Natural killer cell treated with Interleukin-12 subunit alpha and Interleukin-12 subunit beta and Interleukin-15 and Interleukin-18, amount 100 ng/mL, for 72 hours (primary cell): ENCODE results near the gene UBC. TPM values are rescaled to one million over a fixed set of nuclear protein-coding genes. Genes with fewer than 3 reads are reported as not detected.
"Not testable (repeated sequence)": the region's sequence is repeated elsewhere in the genome, so short reads cannot be mapped to it uniquely, and the experiment has no call there.

Experiments used
- ATAC-seq, 2 donors: fragments of 150-1000 bp; cut with Tn5 transposase in 1 of 2; sonication (Bioruptor Pico), chemical (Tn5 transposase) in 1 of 2; 2 replicates each; pipeline ENCODE4 v1.10.0; 2021
- DNase-seq: peaks from one replicate; pipeline ENCODE4 v3.0.0; 2022; ENCODE audit warnings: low spot score
- H3K27ac Mint-ChIP-seq, 2 donors: 1 replicate in 1 of 2; 2 replicates in 1 of 2; pipeline ENCODE4 v1.8.0; 2022; ENCODE audit warnings: mixed read lengths in 2 of 2, mild to moderate bottlenecking in 1 of 2, moderate library complexity in 1 of 2
- H3K27me3 Mint-ChIP-seq, 2 donors: 1 replicate in 1 of 2; 2 replicates in 1 of 2; pipeline ENCODE4 v1.8.0; 2022; ENCODE audit warnings: mixed read lengths in 2 of 2
- H3K36me3 Mint-ChIP-seq: one replicate; pipeline ENCODE4 v1.8.0; 2022; ENCODE audit warnings: mixed read lengths
- H3K4me1 Mint-ChIP-seq, 2 donors: 1 replicate in 1 of 2; 2 replicates in 1 of 2; pipeline ENCODE4 v1.8.0; 2022; ENCODE audit warnings: low read depth in 2 of 2, mixed read lengths in 2 of 2, mild to moderate bottlenecking in 1 of 2
- H3K4me3 Mint-ChIP-seq: one replicate; pipeline ENCODE4 v1.8.0; 2022; ENCODE audit warnings: mixed read lengths
- H3K9me3 Mint-ChIP-seq: 2 replicates; pipeline ENCODE4 v1.8.0; 2022; ENCODE audit warnings: mixed read lengths
- total RNA-seq, 2 donors: library from RNA; stranded (reverse); gene quantifications; one replicate each; pipeline ENCODE4 v1.2.3, GENCODE V29; 2022

UBC gene
- total RNA-seq, 2 donors from 2014 or later, result 691 to 1,324 TPM

DNA sequence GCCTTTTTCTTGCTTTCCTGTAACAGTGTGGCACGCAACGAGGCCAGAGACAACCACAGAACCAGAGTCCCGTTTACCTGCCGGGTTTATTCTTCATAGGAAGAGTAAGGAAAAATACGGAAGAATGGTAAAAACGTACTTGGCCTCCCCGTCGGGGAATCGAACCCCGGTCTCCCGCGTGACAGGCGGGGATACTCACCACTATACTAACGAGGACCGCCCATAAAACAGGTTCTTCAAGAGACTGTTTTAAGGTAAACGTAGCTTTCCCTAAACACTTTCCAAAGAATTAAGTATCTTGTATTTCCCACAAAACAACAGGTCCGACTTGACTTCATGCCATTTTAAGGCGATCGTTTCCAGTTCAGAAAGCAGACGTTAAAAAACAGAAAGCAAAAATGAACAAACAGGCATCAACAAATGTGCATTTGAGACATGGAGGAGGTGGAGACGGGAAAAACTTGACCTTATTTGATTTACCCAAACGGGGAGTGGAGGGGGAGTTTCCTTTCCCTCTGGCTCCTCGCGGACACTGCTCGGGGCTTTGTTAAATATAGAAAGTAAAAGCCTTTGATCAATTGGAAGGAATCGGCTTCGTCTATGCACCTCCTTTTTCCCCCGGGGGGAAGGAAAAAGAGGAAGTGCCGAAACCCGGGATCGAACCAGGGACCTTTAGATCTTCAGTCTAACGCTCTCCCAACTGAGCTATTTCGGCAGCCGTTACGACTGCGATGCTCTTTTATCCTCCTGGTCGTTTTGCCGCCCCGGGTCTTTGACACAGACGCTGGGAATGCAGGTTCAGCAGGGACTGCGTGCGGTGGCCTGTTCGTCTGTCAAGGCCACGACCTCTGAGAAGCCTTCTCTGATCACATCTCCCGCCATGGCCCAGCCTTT, 13.0 kb upstream of the UBC start:
- ATAC-seq, result peak; percentile 90 to 91
- H3K4me3 Mint-ChIP-seq, result peak overlapping the region; percentile 97
- H3K27ac Mint-ChIP-seq, result peak overlapping the region; percentile 98 to 100
- peaks cover 4% of the 10 kb centered on the region for H3K36me3 Mint-ChIP-seq
- peaks cover 29 to 42% of the 10 kb centered on the region in 2 donors for H3K4me1 Mint-ChIP-seq
- no peaks in the 10 kb centered on the region for H3K9me3 Mint-ChIP-seq
- no peaks in the 10 kb centered on the region for H3K27me3 Mint-ChIP-seq
- DNase-seq, result peak; percentile 90

DNA sequence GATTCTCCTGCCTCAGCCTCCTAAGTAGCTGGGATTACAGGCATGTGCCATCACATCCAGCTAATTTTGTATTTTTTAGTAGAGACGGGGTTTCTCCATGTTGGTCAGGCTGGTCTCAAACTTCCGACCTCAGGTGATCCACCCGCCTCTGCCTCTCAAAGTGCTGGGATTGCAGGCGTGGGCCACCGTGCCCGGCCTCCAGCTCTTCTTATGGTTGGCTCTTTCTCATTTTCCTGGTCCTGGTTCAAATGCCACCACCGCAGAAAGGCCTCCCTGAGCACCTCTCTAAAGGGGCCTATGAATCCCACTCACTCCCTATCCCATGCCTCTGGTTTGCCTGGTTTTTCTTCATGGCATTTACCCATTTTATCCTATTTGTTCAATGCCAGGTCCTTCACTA, 11.3 kb upstream of the UBC start:
- H3K36me3 Mint-ChIP-seq, DNase-seq, H3K27me3 Mint-ChIP-seq, ATAC-seq, H3K9me3 Mint-ChIP-seq, H3K4me3 Mint-ChIP-seq: not testable (repeated sequence)
- peaks cover 44 to 56% of the 10 kb centered on the region in 2 donors for H3K4me1 Mint-ChIP-seq
- H3K27ac Mint-ChIP-seq, result peak overlapping the region; percentile 98 to 100

DNA sequence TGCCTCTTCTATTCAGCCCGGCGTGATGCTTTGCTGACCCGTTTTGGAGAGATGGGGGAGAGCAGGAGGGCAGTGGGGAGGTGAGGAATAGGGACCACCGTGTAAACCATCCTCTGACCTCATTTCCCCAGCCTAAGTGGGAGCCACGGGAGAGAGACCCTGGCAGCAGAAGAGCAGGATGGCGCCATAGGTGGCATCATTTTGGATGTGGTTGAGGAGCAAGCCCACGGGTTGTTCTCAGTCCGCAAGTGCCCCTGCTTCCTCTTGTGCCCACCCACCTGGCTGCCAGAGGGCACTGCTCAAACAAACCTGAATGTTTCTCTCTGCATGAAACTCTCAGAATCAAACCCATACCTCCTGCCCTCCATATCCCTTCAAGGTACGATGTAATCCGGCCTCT, 10.7 kb upstream of the UBC start:
- Mint-ChIP-seq H3K27me3 (no peaks in the 10 kb centered on the region), H3K4me1 (peaks cover 46 to 59% of the 10 kb centered on the region in 2 donors), H3K27ac (peak overlapping the region in 1 of 2 donors; percentile 98), H3K4me3 (no peak overlapping the region), H3K9me3 (no peaks in the 10 kb centered on the region), H3K36me3 (peaks cover 4% of the 10 kb centered on the region)
- DNase-seq (no peak), ATAC-seq (no peak)

DNA sequence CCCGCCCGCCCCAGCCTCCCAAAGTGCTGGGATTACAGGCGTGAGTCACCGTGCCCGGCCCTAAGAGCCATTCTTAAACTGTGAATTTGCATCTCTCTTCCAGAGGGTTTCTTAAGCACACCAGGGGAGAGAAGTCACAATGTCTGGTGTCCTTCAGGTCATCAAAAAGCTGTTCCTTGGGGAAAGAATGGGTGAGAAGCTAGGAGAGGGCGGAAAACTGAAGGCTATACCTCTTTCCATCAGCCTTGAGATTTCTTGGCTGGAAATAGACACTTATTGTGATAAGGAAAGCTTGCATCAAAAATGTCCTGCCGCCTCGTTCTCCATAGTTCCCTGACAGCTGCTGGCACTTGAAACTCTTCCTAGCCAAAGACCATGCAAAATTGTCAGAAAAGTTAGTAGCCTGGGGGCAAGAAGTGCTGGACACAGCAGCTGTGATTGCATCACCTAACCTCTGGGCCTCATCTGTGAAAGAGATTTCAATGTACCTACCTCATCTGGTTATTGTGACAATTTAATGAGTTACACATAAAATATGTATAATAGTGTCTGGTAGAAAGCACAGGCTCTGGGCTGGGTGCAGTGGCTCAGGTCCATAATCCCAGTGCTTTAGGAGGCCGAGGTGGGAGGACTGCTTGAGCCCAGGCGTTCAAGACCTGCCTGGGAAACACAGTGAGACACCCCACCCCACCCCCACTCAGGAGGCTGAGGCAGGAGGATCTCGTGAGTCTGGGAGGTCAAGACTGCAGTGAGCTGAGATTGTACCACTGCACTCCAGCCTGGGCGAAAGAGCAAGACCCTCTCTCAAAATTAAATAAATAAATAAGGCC, 9.7 kb upstream of the UBC start:
- H3K4me1 Mint-ChIP-seq, result peaks cover 55 to 66% of the 10 kb centered on the region in 2 donors
- ATAC-seq, result no peak
- H3K36me3 Mint-ChIP-seq, result peaks cover 4% of the 10 kb centered on the region
- DNase-seq, result no peak
- no peak overlapping the region for H3K4me3 Mint-ChIP-seq
- H3K27me3 Mint-ChIP-seq, result no peaks in the 10 kb centered on the region
- H3K27ac Mint-ChIP-seq, result no peak overlapping the region
- H3K9me3 Mint-ChIP-seq, result no peaks in the 10 kb centered on the region

DNA sequence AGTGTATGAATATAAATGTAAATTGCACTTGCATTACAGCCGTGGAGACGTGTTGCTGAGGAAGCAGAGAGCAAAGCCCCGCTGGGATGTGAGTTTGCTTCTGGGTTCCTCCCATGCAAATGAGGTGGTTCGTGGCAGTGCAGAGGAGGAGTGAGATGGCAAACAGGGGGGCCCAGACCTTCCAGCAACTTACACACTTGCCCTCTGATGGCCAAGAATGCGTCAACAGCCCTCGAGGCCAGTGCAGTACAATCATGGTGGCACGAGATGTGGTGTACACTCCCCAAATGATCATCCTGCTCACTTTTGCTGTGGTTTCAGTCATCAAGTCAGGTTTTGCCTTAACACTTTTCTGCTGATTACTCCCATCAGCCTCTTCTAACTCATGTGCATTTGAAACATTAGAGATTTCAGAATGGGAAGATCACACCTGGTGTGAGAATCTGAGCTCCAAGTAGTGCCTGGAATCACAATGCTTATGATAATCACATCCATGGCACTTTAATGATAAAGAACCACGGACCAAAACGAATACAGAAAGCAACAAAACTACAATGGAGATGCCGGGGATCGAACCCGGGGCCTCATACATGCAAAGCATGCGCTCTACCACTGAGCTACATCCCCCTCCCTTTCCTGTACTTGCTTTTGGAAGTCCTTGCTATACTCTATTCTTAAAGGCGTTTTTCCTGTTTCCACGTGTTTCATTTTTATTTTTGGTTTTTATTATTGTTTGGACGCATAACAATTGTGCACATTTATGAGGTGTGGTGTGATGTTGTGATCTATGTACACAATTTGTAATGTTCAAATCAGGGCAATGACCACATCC, 7.0 kb upstream of the UBC start:
- no peaks in the 10 kb centered on the region for H3K36me3 Mint-ChIP-seq
- H3K4me3 Mint-ChIP-seq, result peak overlapping the region; percentile 92
- H3K9me3 Mint-ChIP-seq, result no peaks in the 10 kb centered on the region
- no peaks in the 10 kb centered on the region for H3K27me3 Mint-ChIP-seq
- DNase-seq (peak; percentile 86), ATAC-seq (peak; percentile 73 to 84)
- H3K4me1 Mint-ChIP-seq, result peaks cover 54 to 59% of the 10 kb centered on the region in 2 donors
- peak overlapping the region; percentile 93 to 98 for H3K27ac Mint-ChIP-seq

DNA sequence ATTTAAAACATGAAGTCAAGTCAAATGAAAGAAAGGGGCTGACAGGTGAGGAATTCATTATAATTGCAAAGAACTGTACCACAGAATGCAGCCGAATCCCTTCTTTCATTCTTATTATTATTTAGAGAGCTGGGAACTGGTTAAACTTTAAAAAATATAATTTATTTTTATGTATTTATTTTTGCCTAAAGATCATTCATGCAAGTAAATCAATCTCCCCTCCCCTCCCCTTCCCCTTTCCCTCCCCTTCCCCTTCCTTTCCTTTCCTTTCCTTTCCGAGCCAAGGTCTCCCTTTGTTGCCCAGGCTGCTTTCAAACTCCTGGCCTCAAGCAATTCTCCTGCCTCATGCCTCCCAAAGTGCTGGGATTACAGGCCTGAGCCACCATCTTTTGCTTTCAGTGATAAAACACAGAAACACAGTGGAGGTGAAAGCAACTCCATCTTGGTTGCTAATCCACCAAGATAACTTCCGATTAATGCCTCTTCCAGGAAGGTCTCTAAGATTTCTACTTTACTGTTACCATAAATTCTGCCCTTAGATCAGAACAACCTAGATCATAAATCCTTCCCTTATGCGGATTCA, 6.0 kb upstream of the UBC start:
- no peaks in the 10 kb centered on the region for H3K27me3 Mint-ChIP-seq
- H3K27ac Mint-ChIP-seq, result peak overlapping the region; percentile 93 to 98
- peak overlapping the region; percentile 92 for H3K4me3 Mint-ChIP-seq
- no peak for ATAC-seq
- no peaks in the 10 kb centered on the region for H3K9me3 Mint-ChIP-seq
- DNase-seq, result no peak
- no peaks in the 10 kb centered on the region for H3K36me3 Mint-ChIP-seq
- H3K4me1 Mint-ChIP-seq, result peaks cover 58 to 61% of the 10 kb centered on the region in 2 donors

DNA sequence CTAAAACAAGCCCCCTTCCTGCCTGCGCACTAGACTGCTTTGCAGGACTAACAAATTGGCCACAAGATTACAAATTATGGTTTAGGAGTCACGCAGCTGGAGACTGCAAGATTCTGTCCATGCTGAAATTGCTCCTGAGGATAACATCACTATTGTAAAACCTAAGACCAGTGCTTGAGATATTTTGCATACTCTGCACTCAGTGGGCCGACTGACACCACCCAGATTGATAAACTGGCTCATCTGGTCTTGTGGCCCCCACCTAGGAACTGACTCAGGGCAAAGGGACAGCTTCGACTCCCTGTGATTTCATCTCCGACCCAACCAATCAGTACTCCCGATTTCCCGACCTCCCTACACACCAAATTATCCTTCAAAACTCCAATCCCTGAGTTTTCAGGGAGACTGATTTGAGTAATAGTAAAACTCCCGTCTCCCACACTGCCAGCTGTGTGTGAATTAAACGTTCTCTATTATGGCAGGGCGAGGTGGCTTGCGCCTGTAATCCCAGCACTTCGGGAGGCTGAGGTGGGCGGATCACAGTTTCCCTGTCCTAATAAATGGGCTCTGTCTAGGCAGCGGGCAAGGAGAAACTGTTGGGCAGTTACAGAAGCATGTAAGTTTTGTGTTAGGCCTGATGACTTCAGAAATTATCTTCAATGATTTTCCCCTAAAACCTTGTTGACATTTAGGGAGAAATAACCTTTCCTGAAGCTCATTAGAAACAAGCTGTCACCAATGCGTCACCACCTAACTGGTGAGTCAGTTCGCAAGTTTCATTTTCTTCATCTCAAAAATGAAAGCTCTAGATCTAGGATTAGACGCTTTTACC, 5.3 kb upstream of the UBC start:
- Mint-ChIP-seq H3K36me3 (no peaks in the 10 kb centered on the region), H3K4me3 (peak overlapping the region; percentile 92), H3K27me3 (no peaks in the 10 kb centered on the region), H3K27ac (peak overlapping the region; percentile 93 to 98), H3K9me3 (no peaks in the 10 kb centered on the region), H3K4me1 (peaks cover 58 to 65% of the 10 kb centered on the region in 2 donors)
- no peak for DNase-seq
- ATAC-seq, result peak in 1 of 2 donors; percentile 21

DNA sequence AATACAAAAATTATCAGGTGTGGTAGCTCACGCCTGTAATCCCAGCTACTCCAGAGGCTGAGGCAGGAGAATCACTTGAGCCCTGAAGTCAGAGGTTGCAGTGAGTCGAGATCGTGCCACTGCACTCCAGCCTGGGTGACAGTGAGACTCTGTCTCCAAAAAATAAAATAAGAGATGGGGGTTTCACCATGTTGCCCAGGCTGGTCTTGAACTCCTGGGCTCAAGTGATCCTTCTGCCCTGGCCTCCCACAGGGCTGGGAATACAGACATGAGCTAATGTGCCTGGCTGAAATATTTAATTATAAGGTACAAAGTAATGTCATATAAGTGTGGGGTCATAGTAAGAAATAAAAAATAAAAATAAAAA, 4.2 kb upstream of the UBC start:
- H3K27me3 Mint-ChIP-seq, DNase-seq, H3K9me3 Mint-ChIP-seq, ATAC-seq: not testable (repeated sequence)
- Mint-ChIP-seq H3K36me3 (peaks cover 11% of the 10 kb centered on the region), H3K27ac (peak overlapping the region; percentile 93 to 98), H3K4me3 (peak overlapping the region; percentile 90), H3K4me1 (peaks cover 70 to 75% of the 10 kb centered on the region in 2 donors)

DNA sequence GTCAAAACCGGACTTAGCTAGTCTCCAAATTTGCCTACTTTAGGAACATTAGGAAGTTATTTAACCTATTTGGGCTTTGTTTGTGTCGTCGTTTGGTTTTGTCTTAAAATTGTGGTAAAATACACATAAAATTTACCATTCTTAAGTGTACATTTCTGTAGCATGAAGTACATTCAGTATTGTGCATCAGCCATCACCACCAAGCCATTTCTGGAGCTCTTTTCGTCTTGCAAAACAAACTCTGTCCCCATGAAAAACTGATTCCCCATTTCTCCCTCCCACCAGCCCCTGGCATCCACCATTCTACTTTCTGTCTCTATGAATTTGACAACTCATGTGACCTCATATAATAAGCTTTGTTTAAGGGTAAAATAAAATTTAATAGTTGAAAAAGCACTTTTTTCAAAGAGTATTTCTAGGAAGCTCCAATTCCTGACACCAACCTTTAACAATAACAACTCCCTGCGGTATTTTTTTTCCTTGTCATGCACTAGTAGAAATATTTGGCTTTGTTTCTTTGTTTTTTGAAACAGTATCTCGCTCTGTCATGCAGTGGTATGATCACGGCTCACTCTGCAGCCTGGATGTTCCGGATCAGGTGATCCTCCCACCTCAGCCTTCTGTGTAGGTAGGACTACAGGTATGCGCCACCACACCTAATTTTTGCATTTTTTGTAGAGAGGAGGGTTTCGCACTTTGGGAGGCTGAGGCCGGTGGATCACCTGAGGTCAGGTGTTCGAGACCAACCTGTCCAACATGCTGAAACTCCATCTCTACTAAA, 3.6 kb upstream of the UBC start:
- DNase-seq, result no peak
- H3K4me1 Mint-ChIP-seq, result peaks cover 76 to 81% of the 10 kb centered on the region in 2 donors
- H3K27ac Mint-ChIP-seq, result peak overlapping the region; percentile 93 to 98
- peak overlapping the region; percentile 90 for H3K4me3 Mint-ChIP-seq
- no peaks in the 10 kb centered on the region for H3K9me3 Mint-ChIP-seq
- peaks cover 16% of the 10 kb centered on the region for H3K36me3 Mint-ChIP-seq
- H3K27me3 Mint-ChIP-seq, result no peaks in the 10 kb centered on the region
- no peak for ATAC-seq

DNA sequence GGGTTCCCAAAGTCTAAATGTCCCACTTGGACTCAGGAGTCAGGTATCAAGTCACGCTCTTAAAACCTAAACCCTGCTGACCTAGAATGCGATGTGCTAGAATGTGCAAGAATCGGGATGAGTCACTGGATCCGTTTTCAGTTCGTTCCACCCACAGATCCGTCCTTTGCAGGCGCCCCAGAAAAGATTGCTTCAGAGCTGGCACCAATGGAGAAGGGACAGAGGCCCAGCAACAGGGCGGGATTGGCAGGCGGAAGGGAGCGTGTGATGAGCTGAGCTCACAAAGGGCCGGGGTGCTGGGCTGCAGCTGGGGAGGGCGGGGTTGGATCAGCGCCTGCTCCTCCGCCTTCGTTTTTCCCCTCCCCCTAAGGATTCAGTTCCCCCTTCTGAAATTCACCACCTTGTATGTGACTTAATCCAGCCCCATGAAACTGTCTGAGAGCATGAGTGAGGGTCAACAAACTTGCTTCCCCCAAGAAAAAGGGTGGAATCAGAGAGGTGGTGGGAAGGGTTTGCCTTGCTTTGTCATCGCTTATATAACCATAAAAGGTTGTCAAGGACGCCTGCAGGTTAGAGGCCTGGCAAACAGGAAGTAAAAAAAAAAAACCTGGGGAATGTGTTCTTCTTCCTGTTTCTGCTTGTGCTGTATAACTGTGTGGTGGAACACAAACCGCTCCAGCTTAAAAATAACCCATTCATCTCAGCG, 2.8 kb upstream of the UBC start:
- peak overlapping the region; percentile 93 to 98 for H3K27ac Mint-ChIP-seq
- H3K4me1 Mint-ChIP-seq, result peaks cover 79 to 85% of the 10 kb centered on the region in 2 donors
- no peaks in the 10 kb centered on the region for H3K27me3 Mint-ChIP-seq
- H3K4me3 Mint-ChIP-seq, result peak overlapping the region; percentile 90
- peaks cover 22% of the 10 kb centered on the region for H3K36me3 Mint-ChIP-seq
- peak; percentile 95 for DNase-seq
- no peaks in the 10 kb centered on the region for H3K9me3 Mint-ChIP-seq
- peak; percentile 83 to 85 for ATAC-seq

DNA sequence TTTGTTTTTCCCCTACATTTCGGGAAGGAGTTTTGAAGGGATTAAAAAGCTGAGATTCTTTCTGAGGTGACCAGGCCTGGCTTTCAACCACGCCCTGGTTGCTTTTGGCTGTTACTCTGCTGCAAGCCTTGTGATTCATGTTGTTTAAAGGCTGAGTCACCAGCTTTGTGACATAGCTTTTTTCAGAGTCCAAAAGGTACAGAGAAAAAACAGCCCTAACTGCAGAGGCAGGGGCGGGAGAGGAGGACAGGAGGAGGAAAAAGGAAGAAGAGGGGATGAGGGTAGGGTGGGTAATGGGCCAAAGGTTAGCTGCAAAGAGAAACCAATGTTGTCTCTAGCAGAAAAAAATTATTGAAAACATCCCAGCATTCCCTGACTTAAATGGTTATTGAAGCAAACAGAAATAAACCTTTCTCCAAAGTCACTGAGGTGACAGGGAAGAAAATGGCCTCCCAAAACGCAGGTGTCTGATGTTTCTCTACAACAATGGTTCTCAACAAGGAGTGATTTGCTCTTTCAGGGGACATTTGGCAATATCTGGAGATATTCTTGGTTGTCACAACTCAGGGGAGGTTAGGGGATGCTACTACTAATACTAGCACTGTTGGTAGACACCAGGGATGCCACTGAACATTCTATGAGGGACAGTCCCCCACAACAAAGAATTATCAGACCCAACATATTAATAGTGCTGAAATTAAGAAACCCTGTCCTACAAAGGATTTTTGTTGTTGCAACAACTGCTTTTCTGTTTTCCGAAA, 2.1 kb upstream of the UBC start:
- H3K27ac Mint-ChIP-seq, result peak overlapping the region; percentile 93 to 98
- no peaks in the 10 kb centered on the region for H3K27me3 Mint-ChIP-seq
- ATAC-seq, result no peak
- H3K9me3 Mint-ChIP-seq, result no peaks in the 10 kb centered on the region
- DNase-seq, result no peak
- peaks cover 22% of the 10 kb centered on the region for H3K36me3 Mint-ChIP-seq
- H3K4me3 Mint-ChIP-seq, result peak overlapping the region; percentile 90
- peaks cover 71 to 79% of the 10 kb centered on the region in 2 donors for H3K4me1 Mint-ChIP-seq
